KOPT-K1 (cell line): Measurements from ENCODE around the gene LSS.
"Not testable (repeated sequence)": the region's sequence is repeated elsewhere in the genome, so short reads cannot be mapped to it uniquely, and the experiment has no call there.

Experiments
- H3K27ac ChIP-seq: fragments of 200-600 bp; sonication (generic); 2 replicates; pipeline ENCODE4 v1.5.1; 2016; ENCODE audit warnings: antibody characterized with exemption, mild to moderate bottlenecking, low read depth, low read length; ENCODE audit not compliant: poor library complexity, severe bottlenecking
- H3K36me3 ChIP-seq: fragments of 200-600 bp; sonication (generic); 2 replicates; pipeline ENCODE4 v1.5.1; 2017; ENCODE audit warnings: antibody characterized with exemption, mild to moderate bottlenecking, low read length, moderate library complexity; ENCODE audit not compliant: insufficient read depth
- H3K9me3 ChIP-seq: fragments of 200-600 bp; sonication (generic); 2 replicates; pipeline ENCODE4 v1.5.1; 2017; ENCODE audit warnings: antibody characterized with exemption, low read length, mild to moderate bottlenecking; ENCODE audit not compliant: insufficient read depth, poor library complexity, severe bottlenecking

Gene LSS

DNA sequence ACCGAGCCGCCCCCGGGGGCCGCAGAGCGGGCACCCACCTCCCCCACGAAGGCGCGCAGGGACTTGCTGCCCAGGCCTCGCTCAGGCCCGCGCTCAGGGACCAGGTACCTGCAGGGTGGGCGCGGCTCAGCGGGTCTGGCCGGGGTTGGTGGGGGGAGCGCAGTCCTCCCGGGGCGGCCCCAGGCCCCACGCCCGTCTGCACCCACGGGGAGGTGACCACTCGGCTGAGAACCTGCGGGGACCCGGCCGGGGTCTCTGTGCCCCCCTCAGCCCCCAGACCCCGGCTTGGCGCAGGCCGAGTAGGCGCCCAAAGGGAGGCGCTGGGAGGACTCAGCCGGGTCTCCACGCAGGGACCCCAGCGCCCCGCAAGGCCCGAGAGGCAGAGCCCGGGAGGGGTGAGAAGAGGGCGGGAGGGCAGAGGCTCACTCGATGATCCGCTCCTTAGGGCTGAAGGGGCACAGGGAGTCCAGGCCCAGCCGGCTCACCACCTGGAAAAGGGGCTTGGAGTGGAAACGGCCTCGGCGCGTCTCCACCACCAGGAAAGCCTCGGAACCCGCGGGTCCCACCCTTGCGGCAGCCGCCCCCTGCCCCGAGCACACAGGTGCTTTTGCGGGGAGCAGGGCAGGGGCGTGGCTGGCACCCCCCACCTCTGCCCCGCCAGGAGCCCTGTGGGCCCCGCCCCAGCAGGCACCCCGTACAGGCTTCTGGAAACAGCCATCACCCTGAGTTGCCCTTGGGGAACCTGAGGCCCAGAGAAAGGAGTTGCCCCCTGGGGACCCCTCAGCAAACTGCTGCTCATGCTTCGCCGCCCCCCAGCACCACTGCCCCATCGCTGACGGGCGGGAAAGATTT lies 82.5 kb downstream of the LSS start:
- Histone ChIP-seq H3K36me3 (no peaks in the 10 kb centered on the region), H3K27ac (no peak overlapping the region), H3K9me3 (no peaks in the 10 kb centered on the region)

DNA sequence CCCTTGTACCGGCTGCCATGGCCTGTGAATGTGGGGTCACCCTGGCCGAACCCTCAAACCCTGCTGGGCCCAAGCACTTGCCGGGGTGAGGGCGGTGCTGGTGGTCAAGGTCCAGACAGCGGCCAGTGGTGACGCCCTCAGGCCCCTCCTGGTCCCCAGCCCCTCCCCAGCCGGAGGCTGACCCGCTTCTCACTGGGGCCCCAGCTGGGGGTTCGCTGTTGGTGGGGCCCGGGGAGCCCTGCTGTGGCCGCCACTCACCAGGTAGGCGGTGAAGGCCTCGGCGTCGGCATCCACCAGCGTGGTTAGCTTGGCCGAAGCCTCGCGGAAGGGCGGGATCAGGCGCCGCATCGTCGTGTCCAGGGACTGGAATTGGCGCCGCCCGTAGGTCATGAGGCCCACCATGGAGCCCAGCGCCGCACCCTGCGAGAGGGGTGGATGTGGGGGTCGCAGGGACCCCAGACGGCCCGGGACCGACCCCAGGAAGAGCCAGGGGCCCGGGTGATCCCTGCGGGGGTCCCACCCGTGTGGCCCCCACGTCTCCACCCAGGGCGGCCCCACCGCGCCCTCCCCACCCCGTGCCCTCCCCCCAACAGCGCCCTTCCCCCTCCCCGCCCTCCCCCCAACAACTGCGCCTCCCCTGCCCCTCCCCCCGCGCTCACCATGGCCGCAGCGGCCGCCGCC lies 83.3 kb downstream of the LSS start:
- no peaks in the 10 kb centered on the region for H3K36me3 ChIP-seq
- H3K27ac ChIP-seq = no peak overlapping the region
- no peaks in the 10 kb centered on the region for H3K9me3 ChIP-seq

- no peaks in the 10 kb centered on the region for H3K9me3 ChIP-seq
- no peaks in the 10 kb centered on the region for H3K36me3 ChIP-seq
- no peak overlapping the region for H3K27ac ChIP-seq
These were observed 84.0 kb downstream of the LSS start for GRCh38 chr21:46144464-46145070.

- Histone ChIP-seq H3K36me3 (no peaks in the 10 kb centered on the region), H3K27ac (no peak overlapping the region), H3K9me3 (no peaks in the 10 kb centered on the region)
These were observed 85.7 kb downstream of the LSS start for GRCh38 chr21:46142582-46143473.

DNA sequence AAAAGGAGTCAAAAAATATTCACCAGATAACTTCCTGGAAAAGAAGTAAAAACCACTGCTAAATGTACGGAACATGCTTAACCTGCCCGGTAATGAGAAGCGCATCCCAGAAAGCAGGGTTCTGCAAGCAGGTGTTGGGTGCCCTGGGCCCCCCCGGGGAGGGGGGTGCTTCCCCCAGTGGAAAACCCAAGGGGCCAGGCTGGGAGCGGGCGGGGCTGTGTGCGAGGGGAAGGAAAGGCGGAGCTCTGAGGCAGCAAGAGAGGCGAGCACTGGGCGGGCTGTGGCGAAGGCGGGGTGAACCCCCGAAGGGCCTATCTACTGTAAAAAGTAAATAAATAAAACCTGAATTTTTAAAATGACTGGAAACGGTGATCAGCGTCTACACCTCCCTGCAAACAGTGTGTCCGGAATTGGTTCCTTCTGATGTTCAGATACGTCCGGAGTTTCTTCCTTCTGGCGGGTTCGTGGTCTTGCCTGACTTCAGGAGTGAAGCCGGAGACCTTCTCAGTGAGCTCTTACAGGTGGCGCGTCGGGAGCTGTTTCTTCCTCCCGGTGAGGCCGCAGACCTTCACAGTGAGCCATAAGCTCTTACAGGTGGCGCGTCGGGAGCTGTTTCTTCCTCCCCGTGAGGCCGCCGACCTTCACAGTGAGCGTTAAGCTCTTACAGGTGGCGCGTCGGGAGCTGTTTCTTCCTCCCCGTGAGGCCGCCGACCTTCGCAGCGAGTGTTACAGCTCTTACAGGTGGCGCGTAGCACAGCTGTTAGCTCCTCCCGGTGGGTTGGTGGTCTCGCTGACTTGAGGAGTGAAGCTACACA lies 86.6 kb downstream of the LSS start:
- no peaks in the 10 kb centered on the region for H3K36me3 ChIP-seq
- H3K27ac ChIP-seq = no peak overlapping the region
- H3K9me3 ChIP-seq = no peaks in the 10 kb centered on the region

DNA sequence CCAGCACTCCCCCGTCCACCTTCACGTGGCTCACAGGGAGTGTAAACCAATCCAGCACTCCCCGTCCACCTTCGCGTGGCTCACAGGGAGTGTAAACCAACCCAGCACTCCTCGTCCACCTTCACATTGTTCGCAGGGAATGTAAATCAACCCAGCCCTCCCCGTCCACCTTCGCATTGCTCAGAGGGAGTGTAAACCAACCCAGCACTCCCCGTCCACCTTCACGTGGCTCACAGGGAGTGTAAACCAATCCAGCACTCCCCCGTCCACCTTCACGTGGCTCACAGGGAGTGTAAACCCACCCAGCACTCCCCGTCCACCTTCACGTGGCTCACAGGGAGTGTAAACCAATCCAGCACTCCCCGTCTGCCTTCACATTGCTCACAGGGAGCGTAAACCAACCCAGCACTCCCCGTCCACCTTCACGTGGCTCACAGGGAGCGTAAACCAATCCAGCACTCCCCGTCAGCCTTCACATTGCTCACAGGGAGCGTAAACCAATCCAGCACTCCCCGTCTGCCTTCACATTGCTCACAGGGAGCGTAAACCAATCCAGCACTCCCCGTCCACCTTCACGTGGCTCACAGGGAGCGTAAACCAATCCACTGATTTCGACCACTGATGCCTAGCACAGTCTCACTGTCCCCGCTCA lies 88.1 kb downstream of the LSS start:
- H3K36me3 ChIP-seq, H3K27ac ChIP-seq, H3K9me3 ChIP-seq: not testable (repeated sequence)

GRCh38 chr21:46139686-46140085 lies 88.9 kb downstream of the LSS start:
- no peak overlapping the region for H3K27ac ChIP-seq
- H3K9me3 ChIP-seq = no peaks in the 10 kb centered on the region
- H3K36me3 ChIP-seq = no peaks in the 10 kb centered on the region

DNA sequence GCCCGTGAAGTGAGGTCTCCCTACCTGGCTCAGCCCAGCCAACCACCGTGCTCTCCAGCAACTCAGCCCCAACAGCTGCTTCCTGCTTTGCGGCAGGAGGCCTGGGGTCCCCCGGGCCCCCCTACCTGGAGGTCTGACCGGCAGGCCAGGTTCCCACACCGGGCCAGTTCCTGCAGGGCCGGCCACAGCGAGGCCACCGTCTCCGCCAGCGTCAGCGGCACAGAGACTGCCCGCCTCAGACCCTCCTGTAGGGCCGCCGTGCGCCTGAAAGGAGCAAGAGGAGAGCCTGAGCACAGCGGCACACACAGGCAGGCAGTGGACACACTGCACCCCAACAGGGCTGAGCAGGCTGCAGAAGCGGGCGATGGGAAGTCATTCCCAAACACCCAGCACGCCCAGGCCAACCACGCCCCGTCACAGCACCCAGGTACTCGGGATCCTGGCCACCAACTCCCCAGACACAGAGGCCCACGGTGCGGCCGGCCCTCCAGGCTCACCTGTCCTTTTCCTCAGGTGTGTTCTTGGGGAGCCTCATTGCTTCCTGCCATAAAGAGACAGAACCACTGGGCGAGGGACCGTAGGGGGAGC lies 90.1 kb downstream of the LSS start:
- Histone ChIP-seq H3K27ac (no peak overlapping the region), H3K36me3 (no peaks in the 10 kb centered on the region), H3K9me3 (no peaks in the 10 kb centered on the region)
